HG02981 (cell line): Measurements from ENCODE around the gene PACS2.
A peak's percentile ranks its signal among the peaks of the same experiment; 100 is the strongest.
"Not testable (repeated sequence)": the region's sequence is repeated elsewhere in the genome, so short reads cannot be mapped to it uniquely, and the experiment has no call there.

ENCODE experiments used
- ATAC-seq: cut with Tn5 transposase; IDR thresholded peaks from one replicate; pipeline ENCODE4 v1.9.1; 2021; ENCODE audit warnings: mild to moderate bottlenecking, moderate library complexity; ENCODE audit not compliant: unreplicated experiment

The PACS2 gene

GRCh38 chr14:105313381-105314286, 914 bp upstream of the PACS2 start:
- ATAC-seq = no peak

- peak; percentile 7 for ATAC-seq
Measured at GRCh38 chr14:105315211-105315721, 718 bp downstream of the PACS2 start.

GRCh38 chr14:105315941-105316576, 1.5 kb downstream of the PACS2 start:
- ATAC-seq = no peak

GRCh38 chr14:105316577-105316941, 2.0 kb downstream of the PACS2 start:
- ATAC-seq = no peak

- ATAC-seq = no peak
Measured at GRCh38 chr14:105316968-105317510, 2.5 kb downstream of the PACS2 start.

- no peak for ATAC-seq
Measured at GRCh38 chr14:105317546-105317945, 3.0 kb downstream of the PACS2 start.

- no peak for ATAC-seq
Measured at GRCh38 chr14:105322791-105323556, 8.4 kb downstream of the PACS2 start.

GRCh38 chr14:105323663-105324062, 9.1 kb downstream of the PACS2 start:
- ATAC-seq = no peak

GRCh38 chr14:105324080-105324778, 9.7 kb downstream of the PACS2 start:
- no peak for ATAC-seq

GRCh38 chr14:105324871-105325270, 10.3 kb downstream of the PACS2 start:
- ATAC-seq = no peak

GRCh38 chr14:105325303-105325702, 10.8 kb downstream of the PACS2 start:
- no peak for ATAC-seq

GRCh38 chr14:105325716-105326567, 11.4 kb downstream of the PACS2 start:
- no peak for ATAC-seq

GRCh38 chr14:105326568-105326867, 12.0 kb downstream of the PACS2 start:
- ATAC-seq = no peak

- ATAC-seq = no peak
Measured at GRCh38 chr14:105326891-105327694, 12.5 kb downstream of the PACS2 start.

- not testable (repeated sequence) for ATAC-seq
Measured at GRCh38 chr14:105327695-105328045, 13.1 kb downstream of the PACS2 start.

GRCh38 chr14:105328070-105328677, 13.6 kb downstream of the PACS2 start:
- ATAC-seq = no peak

GRCh38 chr14:105328678-105329390, 14.3 kb downstream of the PACS2 start:
- ATAC-seq = no peak
